NCI-H1694 treated with DMSO at 0.1 percent for 48 hours (cell line): ENCODE data around the gene MT4.

ENCODE experiments used
- DNase-seq: peaks from one replicate; lab custom pipeline; 2025; lab: John Stamatoyannopoulos, UW

MT4 gene

GRCh38 chr16:56564793-56565477, at the start of gene MT4:
Gene MT4 (plus strand): TSS chr16:56565073. CDS start chr16:56565129, 56 bp downstream.
- DNase-seq = no peak

- no peak for DNase-seq
Observed at GRCh38 chr16:56515665-56516064, 49.2 kb upstream of the MT4 start.

GRCh38 chr16:56517206-56517605, 47.7 kb upstream of the MT4 start:
- DNase-seq = no peak

- DNase-seq = no peak
Observed at GRCh38 chr16:56518425-56518824, 46.4 kb upstream of the MT4 start.

GRCh38 chr16:56519459-56520250, 45.2 kb upstream of the MT4 start, which contains the start of gene BBS2:
Gene BBS2 (minus strand): TSS chr16:56520024. CDS start chr16:56519862, 162 bp downstream.
- peak; percentile 59 for DNase-seq

- DNase-seq = no peak
Observed at GRCh38 chr16:56520251-56520577, 44.7 kb upstream of the MT4 start.

- no peak for DNase-seq
Observed at GRCh38 chr16:56525236-56525635, 39.6 kb upstream of the MT4 start.

- no peak for DNase-seq
Observed at GRCh38 chr16:56530872-56531271, 34.0 kb upstream of the MT4 start.

GRCh38 chr16:56532714-56533113, 32.2 kb upstream of the MT4 start:
- no peak for DNase-seq

GRCh38 chr16:56534847-56535383, 30.0 kb upstream of the MT4 start:
- no peak for DNase-seq

GRCh38 chr16:56538331-56538730, 26.5 kb upstream of the MT4 start:
- DNase-seq = no peak

- DNase-seq = no peak
Observed at GRCh38 chr16:56539656-56540055, 25.2 kb upstream of the MT4 start.

- DNase-seq = no peak
Observed at GRCh38 chr16:56542039-56542438, 22.8 kb upstream of the MT4 start.

GRCh38 chr16:56547120-56547948, 17.5 kb upstream of the MT4 start:
- no peak for DNase-seq

- DNase-seq = no peak
Observed at GRCh38 chr16:56547949-56548567, 16.8 kb upstream of the MT4 start.

GRCh38 chr16:56549161-56549560, 15.7 kb upstream of the MT4 start:
- DNase-seq = no peak

GRCh38 chr16:56549744-56550385, 15.0 kb upstream of the MT4 start:
- no peak for DNase-seq

- no peak for DNase-seq
Observed at GRCh38 chr16:56551796-56552738, 12.8 kb upstream of the MT4 start.

- no peak for DNase-seq
Observed at GRCh38 chr16:56554441-56554840, 10.4 kb upstream of the MT4 start.

GRCh38 chr16:56558024-56558747, 6.7 kb upstream of the MT4 start:
- peak; percentile 89 for DNase-seq
